ENCODE data around the gene RSBN1.
"Not testable (repeated sequence)": the region's sequence is repeated elsewhere in the genome, so short reads cannot be mapped to it uniquely, and the experiment has no call there.

Gene RSBN1

GRCh38 chr1:113811888-113812660 lies at the start of gene RSBN1:
Gene RSBN1, minus strand, starts transcription at chr1:113812476. Its CDS starts 64 bp downstream, at chr1:113812412.
- DNase-seq (ENCODE audit: low read depth in 3 of 3), result peak; percentile 94 to 98 (median 98)

- no peak for DNase-seq (ENCODE audit: low read depth in 3 of 3)
Observed at GRCh38 chr1:113861641-113862040, 49.4 kb upstream of the RSBN1 start.

- DNase-seq (ENCODE audit: low read depth in 3 of 3), result no peak
Observed at GRCh38 chr1:113860891-113861290, 48.6 kb upstream of the RSBN1 start.

- no peak for DNase-seq (ENCODE audit: low read depth in 3 of 3)
Observed at GRCh38 chr1:113859478-113860175, 47.4 kb upstream of the RSBN1 start.

- no peak for DNase-seq (ENCODE audit: low read depth in 3 of 3)
Observed at GRCh38 chr1:113858982-113859381, 46.7 kb upstream of the RSBN1 start.

- DNase-seq (ENCODE audit: low read depth in 3 of 3), result no peak
Observed at GRCh38 chr1:113858418-113858817, 46.1 kb upstream of the RSBN1 start.

GRCh38 chr1:113857776-113858175 lies 45.5 kb upstream of the RSBN1 start:
- DNase-seq (ENCODE audit: low read depth in 3 of 3), result no peak

- no peak for DNase-seq (ENCODE audit: low read depth in 3 of 3)
Observed at GRCh38 chr1:113856401-113856790, 44.1 kb upstream of the RSBN1 start.

- DNase-seq (ENCODE audit: low read depth in 3 of 3), result no peak
Observed at GRCh38 chr1:113855630-113856400, 43.5 kb upstream of the RSBN1 start.

- no peak for DNase-seq (ENCODE audit: low read depth in 3 of 3)
Observed at GRCh38 chr1:113854234-113854633, 42.0 kb upstream of the RSBN1 start.

GRCh38 chr1:113852694-113853093 lies 40.4 kb upstream of the RSBN1 start:
- DNase-seq (ENCODE audit: low read depth in 3 of 3), result not testable (repeated sequence)

- no peak for DNase-seq (ENCODE audit: low read depth in 3 of 3)
Observed at GRCh38 chr1:113850127-113850796, 38.0 kb upstream of the RSBN1 start.

- no peak for DNase-seq (ENCODE audit: low read depth in 3 of 3)
Observed at GRCh38 chr1:113849072-113849471, 36.8 kb upstream of the RSBN1 start.

GRCh38 chr1:113846391-113847035 lies 34.2 kb upstream of the RSBN1 start:
- no peak for DNase-seq (ENCODE audit: low read depth in 3 of 3)

- DNase-seq (ENCODE audit: low read depth in 3 of 3), result no peak
Observed at GRCh38 chr1:113836534-113836933, 24.3 kb upstream of the RSBN1 start.

- no peak for DNase-seq (ENCODE audit: low read depth in 3 of 3)
Observed at GRCh38 chr1:113835686-113836290, 23.5 kb upstream of the RSBN1 start.

- DNase-seq (ENCODE audit: low read depth in 3 of 3), result no peak
Observed at GRCh38 chr1:113834716-113835115, 22.4 kb upstream of the RSBN1 start.

- no peak for DNase-seq (ENCODE audit: low read depth in 3 of 3)
Observed at GRCh38 chr1:113830039-113830438, 17.8 kb upstream of the RSBN1 start.

- no peak for DNase-seq (ENCODE audit: low read depth in 3 of 3)
Observed at GRCh38 chr1:113821916-113822315, 9.6 kb upstream of the RSBN1 start.

- no peak for DNase-seq (ENCODE audit: low read depth in 3 of 3)
Observed at GRCh38 chr1:113818578-113818977, 6.3 kb upstream of the RSBN1 start.

- no peak for DNase-seq (ENCODE audit: low read depth in 3 of 3)
Observed at GRCh38 chr1:113813218-113813617, 942 bp upstream of the RSBN1 start.

All from stimulated activated CD4-positive, alpha-beta T cell treated with anti-CD3 and anti-CD28 coated beads, TNF-alpha, amount 100 ng/mL, for 24 hours (primary cell).